Naive B cell (primary cell): ENCODE data around the gene EIF3A. TPM values are rescaled to one million over a fixed set of nuclear protein-coding genes. Genes with fewer than 3 reads are reported as not detected.
A peak's percentile ranks its signal among the peaks of the same experiment; 100 is the strongest.

Experiments used
- ATAC-seq, 2 donors: fragments of 150-1000 bp; cut with Tn5 transposase; 2 replicates each; pipeline ENCODE4 v1.10.0; 2021; ENCODE audit warnings: low read depth in 2 of 2, mild to moderate bottlenecking in 2 of 2, moderate library complexity in 2 of 2
- DNase-seq: peaks from one replicate; pipeline ENCODE4 v3.0.0; 2022
- H3K27ac Mint-ChIP-seq, 6 donors: one replicate each; pipeline ENCODE4 v1.8.0; 2020 to 2022; ENCODE audit warnings: mild to moderate bottlenecking in 6 of 6, mixed read lengths in 6 of 6, moderate library complexity in 5 of 6, inconsistent platforms in 2 of 6
- H3K27me3 Mint-ChIP-seq, 3 donors: one replicate each; pipeline ENCODE4 v1.8.0; 2021 to 2022; ENCODE audit warnings: mixed read lengths in 3 of 3, mild to moderate bottlenecking in 1 of 3
- H3K36me3 Mint-ChIP-seq, 2 donors: one replicate each; pipeline ENCODE4 v1.8.0; 2020 to 2022; ENCODE audit warnings: mixed read lengths in 2 of 2, inconsistent platforms in 1 of 2, mild to moderate bottlenecking in 1 of 2
- H3K4me1 Mint-ChIP-seq, 3 donors: one replicate each; pipeline ENCODE4 v1.8.0; 2020 to 2022; ENCODE audit warnings: mixed read lengths in 3 of 3, inconsistent platforms in 1 of 3, mild to moderate bottlenecking in 1 of 3, moderate library complexity in 1 of 3
- H3K4me3 Mint-ChIP-seq, 8 donors: one replicate each; pipeline ENCODE4 v1.8.0; 2020 to 2022; ENCODE audit warnings: mild to moderate bottlenecking in 8 of 8, mixed read lengths in 8 of 8, moderate library complexity in 8 of 8, inconsistent platforms in 2 of 8
- H3K9me3 Mint-ChIP-seq, 7 donors: one replicate each; pipeline ENCODE4 v1.8.0; 2020 to 2022; ENCODE audit warnings: mixed read lengths in 7 of 7, mild to moderate bottlenecking in 5 of 7, inconsistent platforms in 2 of 7, moderate library complexity in 1 of 7
- polyA plus RNA-seq, 6 donors: library from polyadenylated mRNA; unstranded; fragments of 300-500 nt; fragmentation: Illumina TruSeq; gene quantifications; one replicate each; pipeline ENCODE4 v1.2.3, GENCODE V29; 2021; ENCODE audit warnings: low read depth in 6 of 6

EIF3A gene
- polyA plus RNA-seq, 6 donors from 2014 or later, result 23.4 to 47.8 (median 32.0) TPM

- peaks cover 0 to 4% (median 0%) of the 10 kb centered on the region in 7 donors for H3K9me3 Mint-ChIP-seq
- ATAC-seq (peak; percentile 61 to 79), DNase-seq (no peak)
- no peaks in the 10 kb centered on the region for H3K36me3 Mint-ChIP-seq
- peak overlapping the region in 3 of 6 donors; percentile 24 to 81 (median 32) for H3K27ac Mint-ChIP-seq
- peaks cover 10 to 36% (median 14%) of the 10 kb centered on the region in 3 donors for H3K4me1 Mint-ChIP-seq
- peaks cover 0 to 12% (median 2%) of the 10 kb centered on the region in 3 donors for H3K27me3 Mint-ChIP-seq
- H3K4me3 Mint-ChIP-seq, result peak overlapping the region in 4 of 8 donors; percentile 12 to 66 (median 32)
These were observed 10.4 kb upstream of the EIF3A start for GRCh38 chr10:119090968-119091367.

GRCh38 chr10:119090026-119090795 lies 9.6 kb upstream of the EIF3A start:
- ATAC-seq, result no peak
- Mint-ChIP-seq H3K4me3 (peak overlapping the region in 1 of 8 donors; percentile 69), H3K27ac (no peak overlapping the region), H3K4me1 (peaks cover 14 to 41% (median 19%) of the 10 kb centered on the region in 3 donors), H3K36me3 (no peaks in the 10 kb centered on the region), H3K9me3 (peaks cover 0 to 4% (median 0%) of the 10 kb centered on the region in 7 donors), H3K27me3 (peaks cover 0 to 12% (median 0%) of the 10 kb centered on the region in 3 donors)
- no peak for DNase-seq

GRCh38 chr10:119087271-119087882 lies 6.8 kb upstream of the EIF3A start:
- no peak for DNase-seq
- Mint-ChIP-seq H3K36me3 (no peaks in the 10 kb centered on the region), H3K27me3 (peaks cover 0 to 5% (median 0%) of the 10 kb centered on the region in 3 donors), H3K4me1 (peaks cover 20 to 48% (median 24%) of the 10 kb centered on the region in 3 donors), H3K27ac (peak overlapping the region in 3 of 6 donors; percentile 1 to 56 (median 2)), H3K9me3 (peaks cover 0 to 4% (median 0%) of the 10 kb centered on the region in 7 donors), H3K4me3 (peak overlapping the region in 3 of 8 donors; percentile 1 to 16 (median 2))
- ATAC-seq, result no peak

GRCh38 chr10:119084896-119085295 lies 4.3 kb upstream of the EIF3A start:
- Mint-ChIP-seq H3K4me3 (peak overlapping the region in 1 of 8 donors; percentile 17), H3K36me3 (no peaks in the 10 kb centered on the region), H3K27ac (no peak overlapping the region), H3K27me3 (no peaks in the 10 kb centered on the region), H3K9me3 (peaks cover 0 to 4% (median 0%) of the 10 kb centered on the region in 7 donors), H3K4me1 (peaks cover 28 to 39% (median 32%) of the 10 kb centered on the region in 3 donors)
- no peak for DNase-seq
- no peak for ATAC-seq

- H3K27ac Mint-ChIP-seq, result peak overlapping the region; percentile 95 to 98 (median 96)
- DNase-seq, result peak; percentile 56
- H3K4me1 Mint-ChIP-seq, result peaks cover 38 to 55% (median 46%) of the 10 kb centered on the region in 3 donors
- H3K27me3 Mint-ChIP-seq, result no peaks in the 10 kb centered on the region
- no peaks in the 10 kb centered on the region for H3K36me3 Mint-ChIP-seq
- H3K4me3 Mint-ChIP-seq, result peak overlapping the region; percentile 91 to 97 (median 94)
- peak; percentile 55 to 59 for ATAC-seq
- peaks cover 0 to 2% (median 0%) of the 10 kb centered on the region in 7 donors for H3K9me3 Mint-ChIP-seq
These were observed 757 bp downstream of the EIF3A start for GRCh38 chr10:119079599-119080520.

- DNase-seq (no peak), ATAC-seq (no peak)
- no peaks in the 10 kb centered on the region for H3K36me3 Mint-ChIP-seq
- no peaks in the 10 kb centered on the region for H3K27me3 Mint-ChIP-seq
- peak overlapping the region in 3 of 6 donors; percentile 95 to 98 (median 96) for H3K27ac Mint-ChIP-seq
- H3K4me3 Mint-ChIP-seq, result peak overlapping the region; percentile 25 to 97 (median 94)
- peaks cover 0 to 2% (median 0%) of the 10 kb centered on the region in 7 donors for H3K9me3 Mint-ChIP-seq
- peaks cover 33 to 49% (median 39%) of the 10 kb centered on the region in 3 donors for H3K4me1 Mint-ChIP-seq
These were observed 2.0 kb downstream of the EIF3A start for GRCh38 chr10:119078422-119079179.

GRCh38 chr10:119073584-119073983 lies 7.0 kb downstream of the EIF3A start:
- Mint-ChIP-seq H3K36me3 (peaks cover 7 to 9% of the 10 kb centered on the region in 2 donors), H3K27me3 (no peaks in the 10 kb centered on the region), H3K27ac (peak overlapping the region in 1 of 6 donors; percentile 28), H3K4me1 (peaks cover 11 to 29% (median 14%) of the 10 kb centered on the region in 3 donors), H3K4me3 (no peak overlapping the region), H3K9me3 (peaks cover 0 to 2% (median 0%) of the 10 kb centered on the region in 7 donors)
- ATAC-seq (no peak), DNase-seq (no peak)

GRCh38 chr10:119070395-119071165 lies 10.0 kb downstream of the EIF3A start:
- ATAC-seq, result no peak
- DNase-seq, result no peak
- peaks cover 0 to 10% (median 0%) of the 10 kb centered on the region in 3 donors for H3K4me1 Mint-ChIP-seq
- no peak overlapping the region for H3K4me3 Mint-ChIP-seq
- H3K27me3 Mint-ChIP-seq, result no peaks in the 10 kb centered on the region
- no peaks in the 10 kb centered on the region for H3K9me3 Mint-ChIP-seq
- no peak overlapping the region for H3K27ac Mint-ChIP-seq
- peaks cover 7 to 9% of the 10 kb centered on the region in 2 donors for H3K36me3 Mint-ChIP-seq

- DNase-seq (no peak), ATAC-seq (no peak)
- Mint-ChIP-seq H3K4me3 (no peak overlapping the region), H3K36me3 (peaks cover 38 to 47% of the 10 kb centered on the region in 2 donors), H3K27me3 (no peaks in the 10 kb centered on the region), H3K9me3 (no peaks in the 10 kb centered on the region), H3K27ac (peak overlapping the region in 2 of 6 donors; percentile 39 to 77), H3K4me1 (peaks cover 10 to 20% (median 15%) of the 10 kb centered on the region in 3 donors)
These were observed 18.7 kb downstream of the EIF3A start for GRCh38 chr10:119061926-119062325.

GRCh38 chr10:119061352-119061751 lies 19.3 kb downstream of the EIF3A start:
- H3K4me3 Mint-ChIP-seq, result no peak overlapping the region
- peaks cover 10 to 20% (median 15%) of the 10 kb centered on the region in 3 donors for H3K4me1 Mint-ChIP-seq
- H3K27me3 Mint-ChIP-seq, result no peaks in the 10 kb centered on the region
- no peaks in the 10 kb centered on the region for H3K9me3 Mint-ChIP-seq
- ATAC-seq, result peak; percentile 74 to 75
- peak overlapping the region in 4 of 6 donors; percentile 16 to 77 (median 32) for H3K27ac Mint-ChIP-seq
- peak; percentile 3 for DNase-seq
- H3K36me3 Mint-ChIP-seq, result peaks cover 43 to 52% of the 10 kb centered on the region in 2 donors

GRCh38 chr10:119060107-119060506 lies 20.5 kb downstream of the EIF3A start:
- ATAC-seq, result no peak
- H3K4me1 Mint-ChIP-seq, result peaks cover 10 to 19% (median 15%) of the 10 kb centered on the region in 3 donors
- H3K36me3 Mint-ChIP-seq, result peaks cover 39 to 53% of the 10 kb centered on the region in 2 donors

More at GRCh38 chr10:119060107-119060506, 20.5 kb downstream of the EIF3A start:
- H3K27ac Mint-ChIP-seq, result peak overlapping the region in 1 of 6 donors; percentile 13
- DNase-seq, result no peak
- no peak overlapping the region for H3K4me3 Mint-ChIP-seq
- no peaks in the 10 kb centered on the region for H3K9me3 Mint-ChIP-seq
- H3K27me3 Mint-ChIP-seq, result no peaks in the 10 kb centered on the region
